ENCODE results near the gene PPP2CA. TPM values are rescaled to one million over a fixed set of nuclear protein-coding genes. Genes with fewer than 3 reads are reported as not detected.

The PPP2CA gene
- total RNA-seq, 2 experiments from 2014 or later: 148 to 154 TPM

DNA sequence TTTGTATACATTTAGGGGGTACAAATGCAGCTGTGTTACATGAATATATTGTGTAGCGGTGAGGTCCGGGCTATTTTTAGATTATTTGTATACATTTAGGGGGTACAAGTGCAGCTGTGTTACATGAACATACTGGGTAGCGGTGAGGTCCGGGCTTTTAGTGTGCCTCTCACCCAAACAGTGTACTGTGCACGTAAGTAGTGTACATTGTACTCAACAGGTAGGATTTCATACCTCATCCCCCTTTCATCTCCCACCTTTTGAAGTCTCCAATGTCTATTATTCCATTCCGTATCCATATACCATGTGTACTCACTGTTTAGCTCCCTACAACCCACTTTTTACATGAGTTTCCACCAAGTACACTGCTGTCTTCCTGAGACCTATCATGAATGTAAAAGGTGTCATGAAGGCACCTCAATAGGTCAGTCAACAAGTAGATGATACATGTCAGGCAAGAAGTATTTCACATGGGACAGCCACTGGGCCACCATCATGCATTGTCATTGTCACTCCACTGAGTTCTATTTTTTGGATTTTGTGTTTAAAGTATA lies 76.8 kb downstream of the PPP2CA start:
- ChIA-PET CTCF (interaction anchor here (0.5 to 20.4 kb wide), 8 partner anchors 9 to 111 kb away, joined by 3 to 554 read pairs (median 6); no protein-coding TSS in a partner anchor), POLR2A (interaction anchor here (0.7 to 1.1 kb wide), 2 partner anchors 9 to 10 kb away, joined by 4 read pairs; no protein-coding TSS in a partner anchor)
- H3K27ac Mint-ChIP-seq: peak overlapping the region; percentile 79
- no peaks in the 10 kb centered on the region for H3K27me3 Mint-ChIP-seq
- H3K9me3 Mint-ChIP-seq (ENCODE audit: low read depth): no peaks in the 10 kb centered on the region
- DNase-seq: no peak
- peaks cover 62% of the 10 kb centered on the region for H3K36me3 Mint-ChIP-seq (ENCODE audit: low read depth)
- H3K4me3 Mint-ChIP-seq: no peak overlapping the region
- ATAC-seq: no peak
- intact Hi-C loops (cut with DNase I, micrococcal nuclease): no loop called here
- H3K4me1 Mint-ChIP-seq: peaks cover 60% of the 10 kb centered on the region

DNA sequence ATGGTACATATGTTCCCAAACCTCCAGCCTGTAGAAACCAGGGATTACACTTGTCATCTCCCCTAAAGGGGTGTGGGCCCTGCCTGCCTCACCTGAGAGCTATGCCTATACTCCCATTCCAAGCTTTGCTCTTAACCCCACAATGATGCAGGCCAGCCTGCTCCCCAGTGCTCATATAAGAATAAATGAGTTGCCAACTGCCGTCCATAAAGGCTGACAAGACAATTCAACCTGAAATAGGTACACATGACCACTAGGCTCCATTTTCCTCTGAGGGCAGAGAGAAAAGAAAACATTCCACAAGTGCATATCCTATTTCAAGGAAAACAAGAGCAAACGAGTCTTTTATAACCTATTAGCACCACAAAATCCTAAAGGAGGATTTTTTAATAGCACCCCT lies 77.6 kb downstream of the PPP2CA start:
- peaks cover 58% of the 10 kb centered on the region for H3K36me3 Mint-ChIP-seq (ENCODE audit: low read depth)

DNA sequence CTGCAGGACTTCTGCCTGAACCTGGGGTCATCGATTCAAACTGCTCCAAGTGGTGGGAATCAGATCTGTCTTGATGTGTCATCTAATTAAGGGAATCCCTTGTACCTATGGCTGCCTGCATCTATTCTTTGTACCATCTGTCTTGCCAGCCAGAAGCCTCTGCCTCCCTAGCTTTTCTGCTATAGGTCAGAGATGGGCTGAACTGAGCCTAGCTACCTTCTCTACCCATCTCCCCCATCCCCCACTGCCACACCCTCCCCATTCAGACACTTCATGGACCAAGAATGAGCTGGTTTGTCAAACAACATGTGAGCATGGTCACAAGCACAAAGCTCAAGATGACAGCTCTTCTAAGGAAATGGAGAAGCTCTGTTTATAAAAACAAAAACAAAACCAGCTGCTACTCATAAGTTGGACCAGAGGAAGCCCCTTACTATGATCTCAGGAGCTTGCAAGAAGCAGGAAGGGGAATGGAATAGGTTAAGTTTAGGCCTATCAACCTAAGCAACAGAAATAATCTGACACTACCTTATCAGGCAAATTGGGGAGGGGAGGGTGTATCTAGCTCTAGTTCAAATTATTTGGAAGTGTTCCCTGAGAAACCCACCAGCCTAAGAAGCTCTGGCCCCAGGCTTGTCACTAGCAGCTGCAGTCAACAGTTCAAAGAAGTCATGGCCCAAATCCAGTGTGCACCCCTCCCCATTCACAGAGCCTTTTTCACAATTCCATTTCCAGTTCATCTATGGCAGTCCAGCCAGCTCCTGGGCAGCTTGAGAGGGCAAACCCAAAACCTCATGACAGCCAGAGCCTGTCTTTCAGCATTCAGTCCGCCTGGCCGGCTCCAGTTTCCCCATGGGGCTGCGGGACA lies 79.0 kb downstream of the PPP2CA start:
- Mint-ChIP-seq H3K27ac (peak overlapping the region; percentile 21), H3K27me3 (no peaks in the 10 kb centered on the region), H3K4me3 (no peak overlapping the region), H3K36me3 (ENCODE audit: low read depth) (peaks cover 62% of the 10 kb centered on the region), H3K9me3 (ENCODE audit: low read depth) (no peaks in the 10 kb centered on the region), H3K4me1 (peaks cover 43% of the 10 kb centered on the region)
- no peak for DNase-seq
- POLR2A ChIA-PET: interaction anchor here (0.6 to 0.9 kb wide), 3 partner anchors 8 to 140 kb away, joined by 3 to 4 read pairs (median 3); no protein-coding TSS in a partner anchor
- intact Hi-C loops (cut with DNase I, micrococcal nuclease): loop anchor here in 1 of 2 experiments (1.0 kb wide), 1 partner anchor 108 kb away; no protein-coding TSS in a partner anchor
- ATAC-seq: no peak
- CTCF ChIA-PET: interaction anchor here (0.5 to 20.4 kb wide), 24 partner anchors 8 to 385 kb away, joined by 3 to 554 read pairs (median 4); partner anchors contain the start of gene TCF7

More for the DNA sequence above, 77.6 kb downstream of the PPP2CA start:
- H3K27me3 Mint-ChIP-seq: no peaks in the 10 kb centered on the region
- H3K4me1 Mint-ChIP-seq: peaks cover 53% of the 10 kb centered on the region
- H3K9me3 Mint-ChIP-seq (ENCODE audit: low read depth): no peaks in the 10 kb centered on the region
- ATAC-seq (no peak), DNase-seq (no peak)
- intact Hi-C loops (cut with DNase I, micrococcal nuclease): no loop called here
- H3K27ac Mint-ChIP-seq: no peak overlapping the region
- H3K4me3 Mint-ChIP-seq: no peak overlapping the region
- POLR2A ChIA-PET: interaction anchor here (0.7 kb wide), 1 partner anchor 143 kb away, joined by 4 read pairs; no protein-coding TSS in a partner anchor
- CTCF ChIA-PET: interaction anchor here (0.5 to 20.4 kb wide), 11 partner anchors 10 to 704 kb away, joined by 3 to 554 read pairs (median 4); no protein-coding TSS in a partner anchor

DNA sequence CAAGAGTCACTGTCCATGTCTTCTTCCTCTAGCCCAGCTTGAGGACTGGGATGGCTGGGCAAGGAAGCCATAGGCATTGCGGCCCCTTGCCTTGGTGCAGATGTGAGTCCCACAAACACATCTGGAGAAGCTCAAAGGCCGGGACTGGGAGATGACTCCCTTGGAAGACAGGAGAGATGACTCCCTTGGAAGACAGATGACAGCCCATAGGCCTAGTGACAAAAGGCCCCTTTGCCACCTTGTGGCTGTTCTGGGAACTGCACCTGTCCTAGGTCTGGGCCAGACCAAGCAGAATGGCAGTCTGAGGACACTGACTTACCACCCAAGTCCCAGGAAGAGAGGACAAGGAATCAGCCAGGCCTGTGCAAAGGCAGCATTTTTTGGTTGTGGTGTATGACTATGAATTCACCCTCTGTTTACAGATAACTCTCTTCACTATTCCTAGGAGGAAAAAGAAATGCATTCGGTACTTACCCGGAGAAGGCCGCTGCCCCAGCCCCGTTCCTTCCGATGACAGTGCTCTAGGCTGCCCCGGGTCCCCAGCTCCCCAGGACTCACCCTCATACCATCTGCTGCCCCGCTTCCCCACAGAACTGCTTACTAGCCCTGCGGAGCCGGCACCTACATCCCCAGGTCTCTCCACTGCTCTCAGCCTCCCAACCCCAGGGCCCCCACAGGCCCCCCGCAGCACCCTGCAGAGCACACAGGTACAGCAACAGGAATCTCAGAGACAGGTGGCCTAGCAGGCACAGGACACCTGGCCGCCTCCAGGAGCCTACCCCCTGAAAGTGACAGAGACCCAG lies 79.9 kb downstream of the PPP2CA start:
- peaks cover 43% of the 10 kb centered on the region for H3K4me1 Mint-ChIP-seq
- no peak overlapping the region for H3K4me3 Mint-ChIP-seq
- no peaks in the 10 kb centered on the region for H3K9me3 Mint-ChIP-seq (ENCODE audit: low read depth)
- ChIA-PET POLR2A (interaction anchor here (1.1 kb wide), 1 partner anchor 106 kb away, joined by 3 read pairs; no protein-coding TSS in a partner anchor), CTCF (interaction anchor here (0.6 to 20.4 kb wide), 17 partner anchors 7 to 144 kb away, joined by 3 to 554 read pairs (median 4); no protein-coding TSS in a partner anchor)
- ATAC-seq (peak; percentile 81), DNase-seq (peak; percentile 91)
- H3K36me3 Mint-ChIP-seq (ENCODE audit: low read depth): peaks cover 68% of the 10 kb centered on the region
- peak overlapping the region; percentile 44 for H3K27ac Mint-ChIP-seq
- intact Hi-C loops (cut with DNase I, micrococcal nuclease): loop anchor here (1.0 kb wide), 1 partner anchor 107 kb away; no protein-coding TSS in a partner anchor
- H3K27me3 Mint-ChIP-seq: no peaks in the 10 kb centered on the region

DNA sequence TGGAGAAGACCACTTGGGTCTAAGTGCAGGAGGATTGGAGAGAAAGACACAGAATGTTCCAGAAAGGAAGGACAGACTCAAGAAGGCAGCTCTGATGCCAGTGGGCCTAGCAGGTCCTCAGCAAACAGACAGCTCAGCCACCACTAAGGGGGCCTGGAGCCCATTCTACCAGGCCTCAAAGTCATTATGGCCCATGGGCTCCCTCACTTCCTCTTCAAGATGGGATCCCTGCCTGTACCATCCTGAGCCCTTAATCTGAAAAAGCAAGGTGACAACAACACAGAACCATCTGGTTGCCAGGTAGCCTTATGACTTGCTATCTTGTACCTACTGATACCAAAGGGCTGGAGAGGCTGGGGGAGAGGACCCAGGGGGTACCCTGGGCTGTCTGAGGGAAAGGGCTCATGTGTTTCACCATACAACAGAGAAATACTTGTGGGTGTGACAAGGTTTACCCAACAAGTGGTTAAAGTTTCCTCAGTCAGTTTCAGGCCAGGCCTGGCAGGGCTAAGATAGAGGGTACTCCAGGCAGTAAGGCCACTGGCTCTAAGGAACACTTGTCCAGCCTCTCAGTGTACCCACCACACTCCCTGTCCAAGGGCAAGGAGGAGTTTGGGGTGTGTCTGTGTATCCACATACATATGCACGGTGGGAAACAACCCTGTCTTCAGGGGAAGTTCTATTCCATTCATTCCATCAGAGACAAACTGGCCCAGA lies 80.7 kb downstream of the PPP2CA start:
- peak overlapping the region; percentile 80 for H3K27ac Mint-ChIP-seq
- intact Hi-C loops (cut with DNase I, micrococcal nuclease): loop anchor here in 1 of 2 experiments (1.0 kb wide), 1 partner anchor 106 kb away; no protein-coding TSS in a partner anchor
- POLR2A ChIA-PET: interaction anchor here (1.1 kb wide), 1 partner anchor 105 kb away, joined by 3 read pairs; no protein-coding TSS in a partner anchor
- CTCF ChIA-PET: interaction anchor here (0.6 to 20.4 kb wide), 11 partner anchors 9 to 141 kb away, joined by 3 to 554 read pairs (median 3); no protein-coding TSS in a partner anchor
- peaks cover 44% of the 10 kb centered on the region for H3K4me1 Mint-ChIP-seq
- no peak for DNase-seq
- no peaks in the 10 kb centered on the region for H3K9me3 Mint-ChIP-seq (ENCODE audit: low read depth)
- H3K4me3 Mint-ChIP-seq: no peak overlapping the region
- H3K27me3 Mint-ChIP-seq: no peaks in the 10 kb centered on the region
- peak; percentile 3 for ATAC-seq
- H3K36me3 Mint-ChIP-seq (ENCODE audit: low read depth): peaks cover 69% of the 10 kb centered on the region

Small RNA genes lying within 50 kb of the gene (microRNA-seq; reads per million reads assigned to microRNA genes)
- gene MIR3661 (ENCODE audit: borderline replicate concordance): not detected

Other genes with a start within 250 kb of the PPP2CA start
- 100 to 1,000 TPM; 482 to 486 TPM for gene VDAC1, start 221.1 kb downstream of the PPP2CA start, total RNA-seq
- gene TCF7, start 111.4 kb downstream of the PPP2CA start, total RNA-seq: 100 to 1,000 TPM in 1 of 2 experiments, 10 to 100 TPM in 1; 94.8 to 117 TPM
- 100 to 1,000 TPM; 218 to 265 TPM for gene SKP1, start 49.1 kb downstream of the PPP2CA start, total RNA-seq
- gene CDKL3, start 141.1 kb upstream of the PPP2CA start, total RNA-seq: 1 to 10 TPM; 3.1 to 5.2 TPM
- 100 to 1,000 TPM; 112 to 115 TPM for gene UBE2B, start 145.5 kb upstream of the PPP2CA start, total RNA-seq
- 10 to 100 TPM; 36.1 to 42.0 TPM for gene CDKN2AIPNL, start 185.8 kb upstream of the PPP2CA start, total RNA-seq